ENCODE measurements around the gene CYSLTR2.

The CYSLTR2 gene

GRCh38 chr13:48707405-48707804, 53.7 kb downstream of the CYSLTR2 start:
- no peak for DNase-seq

- no peak for DNase-seq
Observed at GRCh38 chr13:48708764-48709163, 55.0 kb downstream of the CYSLTR2 start.

DNA sequence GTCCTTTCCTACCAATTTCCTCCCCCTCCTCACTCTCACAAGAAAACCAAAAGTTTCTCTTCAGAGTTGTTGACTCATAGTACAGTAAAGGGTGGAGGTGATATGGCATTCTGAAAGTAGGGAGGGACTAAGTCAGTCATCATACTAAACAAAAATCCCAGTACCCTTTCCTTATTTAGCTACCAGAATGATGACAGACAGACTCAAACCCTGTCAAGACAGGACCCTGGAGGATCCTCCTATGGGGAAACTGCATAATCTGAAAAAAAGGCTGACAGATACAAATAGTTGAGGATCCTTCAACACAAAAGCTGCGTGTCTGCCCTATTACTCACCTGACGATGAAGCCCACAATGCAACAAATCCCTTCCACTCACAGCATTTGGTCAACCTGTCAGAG, 55.5 kb downstream of the CYSLTR2 start:
- DNase-seq, result no peak

DNA sequence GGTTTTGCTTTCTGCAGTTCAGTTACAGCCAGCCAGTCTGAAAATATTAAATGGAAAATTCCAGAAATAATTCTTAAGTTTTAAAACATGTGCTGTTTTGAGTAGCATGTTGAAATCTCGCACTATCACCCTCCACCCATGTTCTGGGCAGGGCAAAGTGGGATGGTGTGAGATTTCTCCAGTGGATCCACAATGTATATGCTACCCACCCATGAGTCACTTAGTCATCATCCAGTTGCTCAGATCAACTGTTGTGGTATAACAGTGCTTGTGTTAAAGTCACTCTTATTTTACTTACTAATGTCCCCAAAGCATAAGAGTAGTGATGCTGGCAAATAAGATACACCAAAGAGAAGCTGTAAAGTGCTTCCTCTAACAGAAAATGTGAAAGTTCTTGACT, 56.4 kb downstream of the CYSLTR2 start:
- DNase-seq, result no peak

GRCh38 chr13:48712141-48712540, 58.4 kb downstream of the CYSLTR2 start:
- DNase-seq, result no peak

DNA sequence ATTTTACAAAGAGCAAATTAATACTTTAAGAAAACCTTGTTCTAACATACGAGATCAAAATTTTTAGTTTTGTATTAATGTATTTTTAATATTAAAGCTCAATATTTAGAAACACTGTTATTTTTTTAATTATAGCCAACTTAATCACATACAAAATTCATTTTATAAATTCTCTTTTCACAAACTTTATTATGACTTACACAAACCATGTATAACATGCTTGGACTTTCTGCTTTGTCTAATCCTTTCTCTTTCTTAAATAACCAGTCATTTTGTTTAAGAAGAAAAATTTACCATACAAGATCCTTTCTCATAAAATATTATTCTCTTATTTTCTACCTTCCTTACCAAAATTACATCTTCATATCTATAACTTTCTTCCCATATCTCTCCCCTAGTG, 62.2 kb downstream of the CYSLTR2 start:
- no peak for DNase-seq

DNA sequence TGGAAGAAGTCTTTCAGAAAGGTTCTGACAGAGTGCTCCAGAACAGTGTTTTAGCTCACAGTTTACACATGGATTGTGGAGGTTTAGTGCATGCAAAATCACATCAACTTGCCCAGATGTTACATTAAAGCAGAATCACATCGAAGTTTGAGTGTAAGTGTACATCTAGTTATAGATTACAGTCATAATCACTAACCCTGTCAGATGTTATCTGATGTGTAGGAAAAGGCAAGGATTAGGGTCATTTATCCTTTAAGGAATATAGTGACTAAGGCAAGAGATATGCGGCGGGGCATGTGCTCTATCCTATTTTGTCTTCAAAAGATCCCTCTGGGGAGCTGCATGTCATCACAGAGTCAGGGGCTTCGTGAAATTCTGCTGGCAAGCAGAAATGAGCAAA, 66.9 kb downstream of the CYSLTR2 start:
- DNase-seq, result no peak

GRCh38 chr13:48723168-48723567, 69.4 kb downstream of the CYSLTR2 start:
- no peak for DNase-seq

DNA sequence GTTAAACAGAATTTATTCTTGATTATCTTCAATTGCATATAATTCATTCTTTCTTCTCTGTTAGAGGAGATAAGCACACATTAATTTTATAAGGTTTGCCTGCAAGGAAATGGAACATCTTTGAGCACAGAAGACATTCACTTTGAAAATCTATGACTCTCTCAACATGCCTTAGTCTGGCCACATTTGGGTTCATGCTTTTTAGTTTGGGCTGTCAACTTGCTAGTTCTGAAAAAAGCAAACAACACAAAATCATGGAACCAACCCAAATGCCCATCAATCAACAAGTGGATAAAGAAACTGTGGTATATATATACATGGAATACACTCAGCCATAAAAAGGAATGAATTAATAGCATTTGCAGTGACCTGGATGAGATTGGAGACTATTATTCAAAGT, 71.5 kb downstream of the CYSLTR2 start:
- no peak for DNase-seq

- DNase-seq, result no peak
Observed at GRCh38 chr13:48726711-48727110, 73.0 kb downstream of the CYSLTR2 start.

- DNase-seq, result no peak
Observed at GRCh38 chr13:48727241-48728011, 73.7 kb downstream of the CYSLTR2 start.

DNA sequence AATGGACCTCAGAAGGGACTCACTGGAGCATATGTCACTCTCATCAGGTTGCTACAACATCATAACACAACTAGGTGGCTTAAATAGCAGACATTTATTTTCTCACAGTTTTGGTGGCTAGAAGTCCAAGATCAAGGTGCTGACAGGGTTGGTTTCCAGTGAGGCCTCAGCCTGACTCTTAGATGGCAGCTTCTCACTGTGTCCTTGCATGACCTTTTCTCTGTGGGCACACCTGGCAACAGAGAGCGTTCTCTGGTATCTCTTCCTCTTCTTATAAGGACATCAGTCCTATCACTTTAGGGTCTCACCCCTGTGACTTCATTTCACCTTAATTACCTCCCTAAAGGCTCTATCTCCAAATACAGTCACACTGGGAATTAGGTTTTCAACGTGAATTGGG, 74.5 kb downstream of the CYSLTR2 start:
- no peak for DNase-seq

DNA sequence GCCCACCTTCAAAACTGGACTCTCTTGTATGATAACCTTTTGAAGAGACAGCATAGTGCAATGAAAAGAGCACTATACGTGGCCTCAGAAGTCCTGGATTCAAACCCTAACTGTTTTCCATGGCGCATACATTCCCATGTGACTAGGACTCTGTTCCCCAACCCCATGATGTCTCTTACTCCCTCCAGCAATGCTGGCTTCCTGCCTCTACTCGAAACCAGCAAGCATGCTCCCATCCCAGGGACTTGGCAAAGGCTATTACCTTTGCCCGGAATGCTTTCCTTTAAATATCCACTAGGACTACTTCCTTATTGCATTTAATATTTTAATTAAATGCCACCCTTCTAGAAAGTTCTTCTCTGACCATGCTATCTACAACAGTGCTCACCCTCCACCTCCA, 75.1 kb downstream of the CYSLTR2 start:
- DNase-seq, result no peak

DNA sequence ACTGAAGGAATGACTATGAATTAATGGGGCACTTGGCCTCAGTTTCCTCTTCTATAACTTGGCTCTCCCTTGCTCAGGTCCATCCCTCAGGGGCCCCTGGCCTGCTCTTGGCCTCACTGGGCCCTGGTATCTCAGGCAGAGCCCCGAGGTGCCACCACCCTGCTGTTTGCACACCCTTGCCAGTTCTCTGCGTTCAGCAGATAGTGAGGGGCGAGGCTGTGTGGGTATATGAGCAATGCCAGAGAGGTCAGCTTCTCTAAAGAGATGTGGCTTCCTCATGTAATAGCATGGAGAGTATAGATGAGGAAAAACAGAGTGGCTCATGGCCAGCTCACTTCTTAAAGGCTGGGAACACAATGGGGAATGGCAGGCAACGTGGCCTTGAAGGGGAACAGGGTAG, 76.1 kb downstream of the CYSLTR2 start:
- no peak for DNase-seq

DNA sequence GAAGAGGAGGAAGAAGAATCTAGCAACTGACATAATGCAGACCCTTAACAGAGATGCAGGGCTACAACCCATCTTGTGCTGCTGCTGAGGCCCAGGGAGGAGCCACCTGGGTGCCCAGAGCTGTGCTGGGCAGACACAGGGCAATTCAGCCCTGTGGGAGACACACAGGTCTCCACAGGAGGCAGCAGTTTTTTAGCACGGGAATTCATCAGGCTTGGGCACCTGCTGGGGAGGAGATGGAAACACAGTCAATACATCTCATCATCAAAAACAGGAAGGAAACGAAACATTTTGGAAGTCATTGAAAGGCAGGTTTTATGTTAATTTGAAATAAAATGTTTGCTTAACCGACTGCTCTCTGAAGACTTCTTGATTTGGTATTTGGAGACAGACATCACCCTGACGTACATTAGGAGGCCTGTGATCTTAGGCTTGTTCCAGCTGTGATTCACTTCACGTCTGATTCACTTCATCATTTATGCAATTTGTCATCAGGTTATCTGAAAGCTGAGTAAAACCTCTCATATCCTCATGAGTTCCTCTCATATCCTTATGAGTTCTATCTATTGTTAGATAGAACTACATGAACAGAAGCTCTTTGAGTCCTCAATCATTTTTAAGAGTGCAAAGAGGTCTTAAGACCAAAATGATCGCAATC, 77.4 kb downstream of the CYSLTR2 start:
- DNase-seq, result no peak

DNA sequence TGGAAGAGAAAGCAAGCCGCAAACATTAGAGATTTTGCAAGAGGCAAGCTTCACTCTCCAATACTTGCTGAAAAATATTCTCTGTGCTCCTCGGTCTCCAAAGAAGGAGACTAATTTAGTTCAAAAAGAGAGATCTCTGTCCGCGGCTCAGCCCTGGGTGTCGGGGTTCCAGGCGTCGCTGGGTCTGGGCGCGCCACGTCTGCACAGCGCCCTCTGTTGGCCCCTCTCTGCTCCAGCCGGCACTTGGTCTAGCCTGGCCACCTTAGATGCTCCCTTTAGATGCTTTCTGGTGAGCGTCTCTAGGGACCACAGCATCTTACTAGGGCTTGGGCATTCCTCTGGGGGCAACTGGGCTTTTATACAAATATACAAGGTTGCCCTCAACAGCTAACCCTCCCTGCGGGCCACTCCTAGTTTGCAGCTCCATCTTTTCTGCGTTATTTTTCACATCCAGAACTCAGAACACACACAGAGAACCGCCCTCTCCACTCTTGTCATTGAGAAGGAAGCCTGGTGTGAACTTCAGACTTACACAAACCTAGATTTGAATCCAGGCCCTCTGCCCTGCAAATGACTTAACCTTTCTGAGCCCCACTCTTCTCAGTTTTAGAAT, 78.3 kb downstream of the CYSLTR2 start:
- peak; percentile 85 for DNase-seq

- no peak for DNase-seq
Observed at GRCh38 chr13:48733739-48734335, 80.1 kb downstream of the CYSLTR2 start.

GRCh38 chr13:48735571-48735970, 81.8 kb downstream of the CYSLTR2 start:
- no peak for DNase-seq

DNA sequence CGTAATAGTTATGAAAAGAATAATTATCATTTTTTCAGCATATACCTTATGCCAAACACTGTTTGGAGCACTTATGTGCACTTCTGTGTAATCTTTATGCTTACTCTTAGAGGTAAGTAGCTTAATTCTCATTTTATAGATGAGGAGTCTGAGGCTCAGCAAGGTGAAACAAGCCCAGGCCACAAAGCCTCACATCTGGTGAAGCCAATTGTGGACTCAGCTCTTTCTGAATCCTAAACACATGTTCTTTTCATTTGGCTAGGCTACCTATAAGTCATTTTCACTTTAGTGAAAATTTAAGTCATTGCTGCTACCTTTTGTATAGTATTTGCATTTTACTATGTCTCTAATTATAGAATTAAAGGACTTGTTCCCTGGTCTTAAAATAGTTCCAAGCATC, 84.0 kb downstream of the CYSLTR2 start:
- no peak for DNase-seq

GRCh38 chr13:48738311-48738710, 84.6 kb downstream of the CYSLTR2 start:
- no peak for DNase-seq

- DNase-seq, result no peak
Observed at GRCh38 chr13:48739386-48739964, 85.7 kb downstream of the CYSLTR2 start.

DNA sequence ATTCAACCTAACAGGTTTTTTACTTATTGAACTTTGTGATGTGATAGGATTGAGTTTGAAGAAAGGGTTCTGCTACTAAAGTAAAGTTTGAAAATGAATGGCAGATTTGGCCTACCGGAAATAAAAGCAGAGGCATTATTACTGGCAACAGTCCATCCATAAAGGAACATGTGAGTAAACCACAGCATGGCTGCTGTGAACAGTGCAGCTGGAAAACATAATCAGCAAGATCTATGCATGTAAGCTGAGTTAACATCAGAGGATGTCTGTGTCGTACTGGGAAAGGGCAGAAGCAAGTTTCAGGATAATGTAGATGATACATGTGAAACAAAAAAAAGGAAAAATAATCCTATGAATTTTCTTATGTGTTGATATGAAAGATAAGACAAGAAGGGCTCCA, 87.6 kb downstream of the CYSLTR2 start:
- no peak for DNase-seq

DNA sequence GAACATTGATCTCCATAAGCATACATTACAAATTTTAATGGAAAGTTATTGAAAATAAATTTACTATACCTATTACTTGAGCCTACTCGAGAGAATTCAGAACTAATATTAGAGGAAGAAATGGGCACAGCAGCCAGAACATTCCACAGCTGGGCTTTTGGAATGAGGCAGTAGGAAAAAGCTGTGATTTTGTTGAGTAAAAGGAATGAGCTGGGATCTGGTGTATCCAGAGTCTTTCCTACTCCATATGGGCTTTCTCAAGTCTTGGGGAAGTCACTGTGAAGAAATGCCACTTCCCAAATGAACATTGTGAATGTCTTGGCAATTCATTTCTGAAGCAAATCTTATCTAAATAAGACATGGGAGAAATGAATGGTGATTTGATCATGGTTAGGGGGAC, 93.1 kb downstream of the CYSLTR2 start:
- no peak for DNase-seq

DNA sequence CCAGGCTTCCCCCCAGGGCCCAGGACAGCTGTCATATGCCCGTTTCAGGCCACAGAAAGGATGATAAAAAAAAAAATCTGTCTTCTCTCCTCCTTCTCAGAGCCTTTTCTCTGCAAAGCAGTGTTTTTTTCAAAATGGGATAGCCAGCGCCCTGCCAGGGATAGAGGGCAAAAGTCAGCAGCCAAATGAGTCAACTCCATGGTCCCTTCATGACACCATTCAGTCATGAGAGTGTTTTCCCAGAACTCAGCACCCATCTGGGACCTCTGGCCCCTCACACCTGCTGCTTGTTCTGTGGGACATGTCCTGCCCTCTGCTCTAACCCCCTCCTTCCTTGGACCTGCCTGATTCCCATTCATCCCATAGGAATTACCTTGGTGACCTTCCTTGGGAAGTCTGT, 95.0 kb downstream of the CYSLTR2 start:
- no peak for DNase-seq

Measured in activated CD8-positive, alpha-beta memory T cell treated with anti-CD3 and anti-CD28 coated beads, Interleukin-2, amount 50 U/mL, for 48 hours (primary cell).